ENCODE results near the gene PLPPR1. TPM values are rescaled to one million over a fixed set of nuclear protein-coding genes. Genes with fewer than 3 reads are reported as not detected.
A peak's percentile ranks its signal among the peaks of the same experiment; 100 is the strongest.

The PLPPR1 gene
- total RNA-seq, 6 experiments from 2014 or later: 1.4 to 5.4 (median 1.8) TPM

- TF ChIP-seq CTCF (IDR thresholded peaks at IDR 0.05) (no peak), POLR2A (IDR thresholded peaks at IDR 0.05) (no peak)
- DNase-seq (no peak), ATAC-seq (no peak)
- WGBS (ENCODE audit: insufficient coverage, low coverage, low lambda C conversion rate, missing lambda C conversion rate): 87% methylated on average over 8 of the region's 9 CpGs
- H3K36me3 ChIP-seq: no peaks in the 10 kb centered on the region
- no peak overlapping the region for H3K4me3 ChIP-seq
- H3K9me3 ChIP-seq: no peaks in the 10 kb centered on the region
- no peak overlapping the region for H3K27ac ChIP-seq
- no peaks in the 10 kb centered on the region for H3K27me3 ChIP-seq
- intact Hi-C loops (cut with DNase I): no loop called here
- H3K4me1 ChIP-seq: no peaks in the 10 kb centered on the region
Observed at GRCh38 chr9:101269591-101270283, 241.2 kb downstream of the PLPPR1 start.

GRCh38 chr9:101270302-101270701 lies 241.8 kb downstream of the PLPPR1 start:
- Histone ChIP-seq H3K27me3 (no peaks in the 10 kb centered on the region), H3K36me3 (no peaks in the 10 kb centered on the region), H3K27ac (no peak overlapping the region), H3K4me3 (no peak overlapping the region), H3K4me1 (no peaks in the 10 kb centered on the region), H3K9me3 (no peaks in the 10 kb centered on the region)
- DNase-seq (no peak), ATAC-seq (peak in 2 of 4 donors; percentile 62 to 82)
- TF ChIP-seq POLR2A (IDR thresholded peaks at IDR 0.05) (no peak), CTCF (IDR thresholded peaks at IDR 0.05) (no peak)
- intact Hi-C loops (cut with DNase I): no loop called here
- 19% methylated on average over 2 of the region's 2 CpGs for whole genome bisulfite sequencing (ENCODE audit: insufficient coverage, low coverage, low lambda C conversion rate, missing lambda C conversion rate)

- intact Hi-C loops (cut with DNase I): no loop called here
- peak in 1 of 4 donors; percentile 47 for ATAC-seq
- H3K27ac ChIP-seq: no peak overlapping the region
- TF ChIP-seq POLR2A (IDR thresholded peaks at IDR 0.05): no peak
- no peak for TF ChIP-seq CTCF (IDR thresholded peaks at IDR 0.05)
- no peak overlapping the region for H3K4me3 ChIP-seq
- 85% methylated on average over 2 of the region's 3 CpGs for WGBS (ENCODE audit: insufficient coverage, low coverage, low lambda C conversion rate, missing lambda C conversion rate)
- no peaks in the 10 kb centered on the region for H3K9me3 ChIP-seq
- H3K36me3 ChIP-seq: no peaks in the 10 kb centered on the region
- no peak for DNase-seq
- H3K27me3 ChIP-seq: no peaks in the 10 kb centered on the region
- H3K4me1 ChIP-seq: no peaks in the 10 kb centered on the region
Observed at GRCh38 chr9:101271102-101271501, 242.6 kb downstream of the PLPPR1 start.

GRCh38 chr9:101274971-101275768 lies 246.6 kb downstream of the PLPPR1 start:
- TF ChIP-seq POLR2A (IDR thresholded peaks at IDR 0.05): no peak
- TF ChIP-seq CTCF (IDR thresholded peaks at IDR 0.05): no peak
- Histone ChIP-seq H3K9me3 (no peaks in the 10 kb centered on the region), H3K27ac (no peak overlapping the region), H3K4me3 (no peak overlapping the region), H3K36me3 (no peaks in the 10 kb centered on the region), H3K27me3 (no peaks in the 10 kb centered on the region), H3K4me1 (no peaks in the 10 kb centered on the region)
- intact Hi-C loops (cut with DNase I): no loop called here
- WGBS (ENCODE audit: insufficient coverage, low coverage, low lambda C conversion rate, missing lambda C conversion rate): 85% methylated on average over 8 of the region's 8 CpGs
- ATAC-seq (no peak), DNase-seq (no peak)
